CD4-positive, alpha-beta memory T cell (primary cell): ENCODE measurements around the gene EFCAB12. TPM values are rescaled to one million over a fixed set of nuclear protein-coding genes. Genes with fewer than 3 reads are reported as not detected.

Source experiments
- CTCF ChIA-PET: fragments of 350-600 bp; sonication (Branson Sonifier 250); formaldehyde crosslinking; loops from one replicate; lab custom pipeline; 2021; ENCODE audit warnings: inconsistent platforms; ENCODE audit not compliant: partially characterized antibody; lab: Charles Lee
- POLR2A ChIA-PET: fragments of 350-600 bp; sonication (Branson Sonifier 250); formaldehyde crosslinking; loops from one replicate; lab custom pipeline; 2021; ENCODE audit not compliant: partially characterized antibody; lab: Charles Lee
- DNase-seq, 5 donors: peaks; one replicate each; pipeline versions ENCODE4 v3.0.0 to v3.0.0-alpha.2; 2020 to 2022; ENCODE audit warnings: mixed read lengths in 1 of 5
- H3K27ac ChIP-seq: one replicate; pipeline ENCODE4 v1.7.0; 2013; ENCODE audit warnings: low read depth, low read length
- H3K27me3 ChIP-seq: 2 replicates; pipeline ENCODE4 v1.7.0; 2013; ENCODE audit warnings: mild to moderate bottlenecking, low read length, moderate library complexity; ENCODE audit not compliant: insufficient read depth
- H3K36me3 ChIP-seq: 2 replicates; pipeline ENCODE4 v1.7.0; 2013; ENCODE audit warnings: mild to moderate bottlenecking, low read length, moderate library complexity; ENCODE audit not compliant: insufficient read depth
- H3K4me1 ChIP-seq: 2 replicates; pipeline ENCODE4 v1.7.0; 2013; ENCODE audit warnings: mild to moderate bottlenecking, low read length, moderate library complexity; ENCODE audit not compliant: insufficient read depth
- H3K4me3 ChIP-seq, 2 donors: one replicate each; pipeline ENCODE4 v1.7.0; 2013; ENCODE audit warnings: low read length in 2 of 2, mild to moderate bottlenecking in 1 of 2
- H3K9me3 ChIP-seq, 2 donors: one replicate each; pipeline ENCODE4 v1.7.0; 2013; ENCODE audit warnings: low read length in 2 of 2, control low read depth in 1 of 2; ENCODE audit not compliant: control insufficient read depth in 1 of 2
- H3K27ac Mint-ChIP-seq, 7 donors: one replicate each; pipeline ENCODE4 v1.8.0; 2020 to 2021; ENCODE audit warnings: mixed read lengths in 7 of 7, mild to moderate bottlenecking in 6 of 7, inconsistent platforms in 3 of 7, moderate library complexity in 3 of 7
- H3K27me3 Mint-ChIP-seq, 2 donors: one replicate each; pipeline ENCODE4 v1.8.0; 2020 to 2021; ENCODE audit warnings: mixed read lengths in 2 of 2
- H3K36me3 Mint-ChIP-seq, 2 donors: one replicate each; pipeline ENCODE4 v1.8.0; 2020 to 2021; ENCODE audit warnings: mixed read lengths in 2 of 2, inconsistent platforms in 1 of 2, mild to moderate bottlenecking in 1 of 2
- H3K4me1 Mint-ChIP-seq, 4 donors: one replicate each; pipeline ENCODE4 v1.8.0; 2020 to 2021; ENCODE audit warnings: mixed read lengths in 4 of 4, mild to moderate bottlenecking in 1 of 4
- H3K4me3 Mint-ChIP-seq, 8 donors: one replicate each; pipeline ENCODE4 v1.8.0; 2020 to 2021; ENCODE audit warnings: mixed read lengths in 8 of 8, mild to moderate bottlenecking in 7 of 8, moderate library complexity in 6 of 8, inconsistent platforms in 3 of 8
- H3K9me3 Mint-ChIP-seq, 8 donors: one replicate each; pipeline ENCODE4 v1.8.0; 2020 to 2021; ENCODE audit warnings: mixed read lengths in 8 of 8, mild to moderate bottlenecking in 5 of 8, inconsistent platforms in 3 of 8, moderate library complexity in 1 of 8
- intact Hi-C: fragments of 100-400 bp; cut with micrococcal nuclease; formaldehyde crosslinking; loops from one replicate; pipeline ENCODE4 v1.15.1; 2023
- polyA plus RNA-seq, 2 donors: library from polyadenylated mRNA; unstranded; fragments of 300-500 nt; fragmentation: Illumina TruSeq; gene quantifications; one replicate each; pipeline ENCODE4 v1.2.3, GENCODE V29; 2021
- total RNA-seq, 2 experiments: library from RNA; stranded (reverse); gene quantifications; one replicate each; pipeline ENCODE4 v1.2.3, GENCODE V29; 2021

EFCAB12 gene
- total and polyA plus RNA-seq, 4 experiments from 2014 or later = 0.09 to 1.6 (median 1.5) TPM; not detected in 1

GRCh38 chr3:129439817-129440617, 11.6 kb upstream of the EFCAB12 start, which contains the start of the genes IFT122 and MBD4:
TSS of gene IFT122 (plus strand) at chr3:129440224. CDS start at chr3:129440331, 107 bp downstream.
TSS of gene MBD4 (minus strand) at chr3:129439948. CDS start at chr3:129439833, 115 bp downstream.
- intact Hi-C loops = loop anchor here (1.0 to 5.0 kb wide), 12 partner anchors 12 to 1452 kb away; partner anchors contain the start of genes ATP2C1, CFAP92, CNBP and EFCAB12

GRCh38 chr3:129439226-129439816, 10.9 kb upstream of the EFCAB12 start:
- peaks cover 21 to 43% of the 10 kb centered on the region in 2 donors for H3K36me3 Mint-ChIP-seq
- POLR2A ChIA-PET = interaction anchor here (0.7 to 4.6 kb wide), 25 partner anchors 8 to 1766 kb away, joined by 3 to 56 read pairs (median 4); partner anchors contain the start of genes ABTB1, EFCAB12, PLXND1 and RAB43

More at GRCh38 chr3:129439817-129440617, 11.6 kb upstream of the EFCAB12 start, which contains the start of the genes IFT122 and MBD4:
- peak within 1 kb of the TSS; percentile 91 for H3K27ac ChIP-seq
- peak within 1 kb of the TSS; percentile 94 to 99 (median 98) for H3K27ac Mint-ChIP-seq
- peaks cover 18% of the 10 kb centered on the region for H3K36me3 ChIP-seq
- H3K36me3 Mint-ChIP-seq = peaks cover 20 to 37% of the 10 kb centered on the region in 2 donors
- no peaks in the 10 kb centered on the region for H3K27me3 ChIP-seq
- no peaks in the 10 kb centered on the region for H3K9me3 ChIP-seq
- H3K27me3 Mint-ChIP-seq = no peaks in the 10 kb centered on the region
- peaks cover 0 to 3% (median 0%) of the 10 kb centered on the region in 8 donors for H3K9me3 Mint-ChIP-seq
- H3K4me1 ChIP-seq = peaks cover 73% of the 10 kb centered on the region
- ChIA-PET CTCF (interaction anchor here (0.6 to 1.7 kb wide), 5 partner anchors 12 to 706 kb away, joined by 3 to 6 read pairs (median 4); no protein-coding TSS in a partner anchor), POLR2A (interaction anchor here (0.6 to 4.6 kb wide), 29 partner anchors 9 to 1767 kb away, joined by 3 to 56 read pairs (median 4); partner anchors contain the start of genes ABTB1, EFCAB12, PLXND1 and RAB43)
- H3K4me1 Mint-ChIP-seq = peaks cover 45 to 81% (median 68%) of the 10 kb centered on the region in 4 donors
- H3K4me3 ChIP-seq = peak within 1 kb of the TSS; percentile 98 to 100
- peak within 1 kb of the TSS; percentile 90 to 99 (median 94) for H3K4me3 Mint-ChIP-seq
- peak; percentile 98 to 100 (median 100) for DNase-seq

GRCh38 chr3:129435367-129435766, 6.9 kb upstream of the EFCAB12 start:
- Mint-ChIP-seq H3K36me3 (peaks cover 47 to 77% of the 10 kb centered on the region in 2 donors), H3K27ac (peak overlapping the region in 4 of 7 donors; percentile 2 to 20 (median 12)), H3K4me3 (peak overlapping the region in 2 of 8 donors; percentile 4 to 11), H3K4me1 (peaks cover 29 to 59% (median 41%) of the 10 kb centered on the region in 4 donors), H3K9me3 (no peaks in the 10 kb centered on the region), H3K27me3 (no peaks in the 10 kb centered on the region)
- Histone ChIP-seq H3K36me3 (peaks cover 48% of the 10 kb centered on the region), H3K9me3 (no peaks in the 10 kb centered on the region), H3K4me1 (peaks cover 46% of the 10 kb centered on the region), H3K4me3 (no peak overlapping the region), H3K27ac (no peak overlapping the region), H3K27me3 (no peaks in the 10 kb centered on the region)
- CTCF ChIA-PET = interaction anchor here (0.9 to 1.9 kb wide), 2 partner anchors 36 to 55 kb away, joined by 3 to 9 read pairs; no protein-coding TSS in a partner anchor
- POLR2A ChIA-PET = interaction anchor here (1.0 kb wide), 1 partner anchor 9 kb away, joined by 3 read pairs; no protein-coding TSS in a partner anchor
- no peak for DNase-seq
- intact Hi-C loops = loop anchor here (5.0 kb wide), 1 partner anchor 253 kb away; the partner anchor contains the start of gene CNBP

More at GRCh38 chr3:129439226-129439816, 10.9 kb upstream of the EFCAB12 start:
- H3K4me1 ChIP-seq = peaks cover 80% of the 10 kb centered on the region
- peaks cover 49 to 87% (median 73%) of the 10 kb centered on the region in 4 donors for H3K4me1 Mint-ChIP-seq
- no peaks in the 10 kb centered on the region for H3K27me3 ChIP-seq
- CTCF ChIA-PET = interaction anchor here (0.9 to 1.7 kb wide), 4 partner anchors 39 to 469 kb away, joined by 3 to 4 read pairs (median 4); no protein-coding TSS in a partner anchor
- H3K4me3 ChIP-seq = peak overlapping the region; percentile 98 to 100
- no peaks in the 10 kb centered on the region for H3K9me3 ChIP-seq
- peak overlapping the region; percentile 94 to 99 (median 98) for H3K27ac Mint-ChIP-seq
- peak overlapping the region; percentile 90 to 99 (median 94) for H3K4me3 Mint-ChIP-seq
- intact Hi-C loops = loop anchor here (5.0 kb wide), 1 partner anchor 257 kb away; the partner anchor contains the start of gene CNBP
- peaks cover 18% of the 10 kb centered on the region for H3K36me3 ChIP-seq
- H3K9me3 Mint-ChIP-seq = peaks cover 0 to 3% (median 0%) of the 10 kb centered on the region in 8 donors
- DNase-seq = peak; percentile 37 to 70 (median 40)
- H3K27me3 Mint-ChIP-seq = no peaks in the 10 kb centered on the region
- peak overlapping the region; percentile 91 for H3K27ac ChIP-seq

- intact Hi-C loops = no loop called here
- CTCF ChIA-PET = interaction anchor here (1.9 kb wide), 1 partner anchor 34 kb away, joined by 9 read pairs; no protein-coding TSS in a partner anchor
- Mint-ChIP-seq H3K36me3 (peaks cover 47 to 71% of the 10 kb centered on the region in 2 donors), H3K27me3 (no peaks in the 10 kb centered on the region), H3K27ac (peak overlapping the region in 3 of 7 donors; percentile 15 to 42 (median 40)), H3K4me1 (peaks cover 29 to 50% (median 35%) of the 10 kb centered on the region in 4 donors), H3K9me3 (no peaks in the 10 kb centered on the region), H3K4me3 (no peak overlapping the region)
- no peak overlapping the region for H3K27ac ChIP-seq
- no peak for DNase-seq
- H3K27me3 ChIP-seq = no peaks in the 10 kb centered on the region
- POLR2A ChIA-PET = no interaction called here
- no peak overlapping the region for H3K4me3 ChIP-seq
- H3K36me3 ChIP-seq = peaks cover 48% of the 10 kb centered on the region
- H3K9me3 ChIP-seq = no peaks in the 10 kb centered on the region
- H3K4me1 ChIP-seq = peaks cover 46% of the 10 kb centered on the region
Measured at GRCh38 chr3:129434140-129434539, 5.7 kb upstream of the EFCAB12 start.

GRCh38 chr3:129433565-129433964, 5.1 kb upstream of the EFCAB12 start:
- no peaks in the 10 kb centered on the region for H3K27me3 Mint-ChIP-seq
- no peak overlapping the region for H3K4me3 Mint-ChIP-seq
- CTCF ChIA-PET = interaction anchor here (1.9 kb wide), 1 partner anchor 34 kb away, joined by 9 read pairs; no protein-coding TSS in a partner anchor
- Histone ChIP-seq H3K27ac (no peak overlapping the region), H3K9me3 (no peaks in the 10 kb centered on the region), H3K27me3 (no peaks in the 10 kb centered on the region), H3K36me3 (peaks cover 48% of the 10 kb centered on the region), H3K4me1 (peaks cover 46% of the 10 kb centered on the region), H3K4me3 (no peak overlapping the region)
- no peak overlapping the region for H3K27ac Mint-ChIP-seq
- no peak for DNase-seq
- intact Hi-C loops = no loop called here
- H3K36me3 Mint-ChIP-seq = peaks cover 47 to 77% of the 10 kb centered on the region in 2 donors
- H3K9me3 Mint-ChIP-seq = no peaks in the 10 kb centered on the region
- POLR2A ChIA-PET = interaction anchor here (1.2 kb wide), 1 partner anchor 10 kb away, joined by 3 read pairs; no protein-coding TSS in a partner anchor
- H3K4me1 Mint-ChIP-seq = peaks cover 35 to 54% (median 38%) of the 10 kb centered on the region in 4 donors

GRCh38 chr3:129432671-129433070, 4.2 kb upstream of the EFCAB12 start:
- H3K36me3 Mint-ChIP-seq = peaks cover 42 to 75% of the 10 kb centered on the region in 2 donors
- ChIA-PET POLR2A (interaction anchor here (1.2 kb wide), 1 partner anchor 11 kb away, joined by 3 read pairs; no protein-coding TSS in a partner anchor), CTCF (interaction anchor here (1.8 kb wide), 1 partner anchor 33 kb away, joined by 4 read pairs; no protein-coding TSS in a partner anchor)
- DNase-seq = no peak
- H3K9me3 ChIP-seq = no peaks in the 10 kb centered on the region
- H3K4me1 Mint-ChIP-seq = peaks cover 35 to 54% (median 40%) of the 10 kb centered on the region in 4 donors
- intact Hi-C loops = no loop called here
- no peak overlapping the region for H3K27ac ChIP-seq
- H3K4me3 ChIP-seq = no peak overlapping the region
- H3K4me1 ChIP-seq = peaks cover 45% of the 10 kb centered on the region
- H3K9me3 Mint-ChIP-seq = peaks cover 0 to 2% (median 0%) of the 10 kb centered on the region in 8 donors
- H3K36me3 ChIP-seq = peaks cover 46% of the 10 kb centered on the region
- no peaks in the 10 kb centered on the region for H3K27me3 Mint-ChIP-seq
- no peaks in the 10 kb centered on the region for H3K27me3 ChIP-seq
- no peak overlapping the region for H3K4me3 Mint-ChIP-seq
- H3K27ac Mint-ChIP-seq = no peak overlapping the region
